K562 (cell line): Measurements from ENCODE around the gene NEDD4L. TPM values are rescaled to one million over a fixed set of nuclear protein-coding genes. Genes with fewer than 3 reads are reported as not detected.

Experiments used
- ATAC-seq: fragments of 200-7000 bp; cut with Tn5 transposase; 3 replicates; pipeline ENCODE4 v1.9.1; 2020; ENCODE audit warnings: moderate library complexity
- BruUV-seq: library from RNA; stranded (reverse); fragments of 400-500 nt; replicated peaks from 2 replicates; lab custom pipeline; 2021; lab: Mats Ljungman, UMichigan
- CTCF ChIA-PET: fragments of 300-600 bp; formaldehyde crosslinking; extraction: SDS; loops from one replicate; lab custom pipeline; 2021; ENCODE audit warnings: low intra/inter-chr PET ratio; lab: Yijun Ruan, JAX
- POLR2A ChIA-PET: fragments of 300-600, 350-650 bp; sonication (Branson Sonifier 250); formaldehyde crosslinking; extraction: SDS; loops from one replicate; lab custom pipeline; 2021; ENCODE audit warnings: antibody characterized with exemption, inconsistent platforms; lab: Yijun Ruan, JAX
- DNase-seq, 4 experiments: peaks; one replicate each; pipeline versions ENCODE4 v3.0.0 to v3.0.0-alpha.2; 2011 to 2018; ENCODE audit warnings: low spot score in 3 of 4, mixed read lengths in 3 of 4; ENCODE audit errors: extremely low read depth in 1 of 4
- FAIRE-seq: peaks from 2 replicates; lab custom pipeline; 2011; peaks lifted over from hg19 to GRCh38; lab: Jason Lieb, UNC
- H2AFZ ChIP-seq: 2 replicates; pipeline ENCODE4 v1.6.0; 2011; ENCODE audit warnings: low read depth, low read length, control low read depth, inconsistent platforms
- H3K27ac ChIP-seq: fragments of 200-600 bp; 3 replicates; pipeline ENCODE4 v1.8.0; 2011; ENCODE audit warnings: low read depth, mild to moderate bottlenecking, control low read depth, inconsistent platforms, low read length, moderate library complexity, mixed read lengths; ENCODE audit errors: extremely low read depth
- H3K27me3 ChIP-seq, 2 experiments: fragments of 300-600 bp in 1 of 2; 2 replicates in 1 of 2; 3 replicates in 1 of 2; pipeline versions ENCODE4 v1.6.0 to v1.8.0; 2011; ENCODE audit warnings: inconsistent platforms in 2 of 2, low read length in 2 of 2, mild to moderate bottlenecking in 1 of 2, mixed read lengths in 1 of 2, moderate library complexity in 1 of 2; ENCODE audit not compliant: control insufficient read depth in 2 of 2, insufficient read depth in 2 of 2
- H3K36me3 ChIP-seq: fragments of 300-600 bp; 3 replicates; pipeline ENCODE4 v1.8.0; 2011; ENCODE audit warnings: mild to moderate bottlenecking, low read length, inconsistent platforms; ENCODE audit not compliant: control insufficient read depth, insufficient read depth
- H3K4me1 ChIP-seq, 2 experiments: fragments of 200-600 bp in 1 of 2; replicated peaks in 1 of 2; 2 replicates in 1 of 2; 3 replicates in 1 of 2; pipeline versions ENCODE4 v1.5.1 to v1.8.0; 2011; ENCODE audit warnings: inconsistent platforms in 2 of 2, low read length in 2 of 2, mild to moderate bottlenecking in 1 of 2, mixed read lengths in 1 of 2, moderate library complexity in 1 of 2; ENCODE audit not compliant: control insufficient read depth in 2 of 2, insufficient read depth in 2 of 2
- H3K4me2 ChIP-seq: 2 replicates; pipeline ENCODE4 v1.6.1; 2011; ENCODE audit warnings: low read length, control low read depth, inconsistent platforms, mixed read lengths; ENCODE audit not compliant: insufficient read depth
- H3K4me3 ChIP-seq: fragments of 200-600 bp; sonication (generic), shearing (Covaris generic); 2 replicates; pipeline ENCODE4 v1.5.1; 2016; ENCODE audit warnings: control low read depth, inconsistent platforms
- H3K79me2 ChIP-seq: fragments of 200-600 bp; 3 replicates; pipeline ENCODE4 v1.8.0; 2011; ENCODE audit warnings: low read length, inconsistent platforms; ENCODE audit not compliant: control insufficient read depth, insufficient read depth
- H3K9ac ChIP-seq, 2 experiments: 2 replicates each; pipeline versions ENCODE4 v1.6.0 to v1.6.1; 2011; ENCODE audit warnings: low read depth in 2 of 2, low read length in 2 of 2, control low read depth in 1 of 2, inconsistent platforms in 1 of 2, mild to moderate bottlenecking in 1 of 2, mixed read lengths in 1 of 2; ENCODE audit not compliant: insufficient read depth in 1 of 2
- H3K9me1 ChIP-seq: one replicate; pipeline ENCODE4 v1.6.0; 2011; ENCODE audit warnings: inconsistent platforms, mild to moderate bottlenecking, low read length, moderate library complexity; ENCODE audit not compliant: control insufficient read depth, insufficient read depth
- H3K9me3 ChIP-seq: replicated peaks from 2 replicates; pipeline ENCODE4 v1.5.1; 2011; ENCODE audit warnings: low read depth, low read length, inconsistent platforms; ENCODE audit not compliant: control insufficient read depth, insufficient read depth
- H4K20me1 ChIP-seq: replicated peaks from 2 replicates; pipeline ENCODE4 v1.6.1; 2011; ENCODE audit warnings: low read length, inconsistent platforms, mixed read lengths; ENCODE audit not compliant: control insufficient read depth, insufficient read depth
- BRCA1 ChIP-seq, 2 experiments: fragments of 450-650 bp in 1 of 2; sonication (generic) in 1 of 2; formaldehyde crosslinking in 1 of 2; IDR thresholded peaks; 2 replicates each; pipeline versions ENCODE4 v1.5.0 to v1.6.1; 2017 to 2020; ENCODE audit warnings: mild to moderate bottlenecking in 1 of 2, missing genetic modification reagents in 1 of 2
- E2F3 ChIP-seq: fragments of 250-450 bp; sonication (Bioruptor Pico); IDR thresholded peaks from 2 replicates; pipeline ENCODE4 v1.4.0; 2020; ENCODE audit warnings: mild to moderate bottlenecking
- ETV1 ChIP-seq: fragments of 450-650 bp; conservative IDR thresholded peaks from 2 replicates; pipeline ENCODE4 v1.6.1; 2016; ENCODE audit warnings: missing genetic modification characterization, control low read depth, low read depth, missing compliant biosample characterization
- FOXA1 ChIP-seq: fragments of 450-650 bp; IDR thresholded peaks from 2 replicates; pipeline ENCODE4 v1.6.1; 2016; ENCODE audit warnings: mild to moderate bottlenecking, borderline replicate concordance
- ZNF184 ChIP-seq: sonication (generic); formaldehyde crosslinking; IDR thresholded peaks from 2 replicates; pipeline ENCODE4 v1.5.0; 2020; ENCODE audit warnings: missing genetic modification reagents
- ZNF785 ChIP-seq: fragments of 250-450 bp; sonication (Bioruptor Pico); IDR thresholded peaks from 2 replicates; pipeline ENCODE4 v1.4.0; 2020; ENCODE audit warnings: mild to moderate bottlenecking
- WGBS: fragments of 100-300 bp; shearing (Covaris generic); methylation state at CpG from one replicate; pipeline ENCODE4 v1.1.6; 2016; ENCODE audit warnings: low coverage, mixed read lengths; ENCODE audit not compliant: insufficient coverage; ENCODE audit errors: missing lambda C conversion rate; 5-methylcytosine and 5-hydroxymethylcytosine counted together
- in situ Hi-C: fragments of 300-500 bp; cut with MboI; formaldehyde crosslinking; loops from 4 replicates; pipeline ENCODE4 v1.15.0; 2018; ENCODE audit warnings: inconsistent platforms, mixed read lengths
- intact Hi-C: fragments of 100-400 bp; cut with micrococcal nuclease; formaldehyde crosslinking; loops from 2 replicates; pipeline ENCODE4 v1.14.2; 2022
- polyA plus RNA-seq, 8 experiments: library from polyadenylated mRNA; depleted of rRNA in 4 of 8; stranded (reverse) in 5 of 8; unstranded in 3 of 8; fragments of >200 nt; fragmentation: Nextera tagmentation in 2 of 8; fragmentation: Illumina TruSeq in 1 of 8; extraction: Ambion mirVana in 2 of 8; extraction: Trizol in 1 of 8; gene quantifications; 2 replicates each; pipeline versions ENCODE4 v1.2.1 to v1.2.3, GENCODE V29; 2011 to 2014; ENCODE audit warnings: inconsistent platforms in 1 of 8, missing spikeins in 1 of 8
- total RNA-seq, 7 experiments: library from RNA; depleted of rRNA in 6 of 7; stranded (reverse); fragments of >200 nt in 6 of 7; fragmentation: Illumina TruSeq in 2 of 7; extraction: Trizol in 2 of 7; gene quantifications; 2 replicates each; pipeline versions ENCODE4 v1.2.1 to v1.2.3, GENCODE V29; 2011 to 2021; ENCODE audit warnings: low replicate concordance in 1 of 7
- TF ChIP-seq, protein P1 (sequence below): fragments of 250-450 bp; sonication (Bioruptor Pico); IDR thresholded peaks from 2 replicates; pipeline ENCODE4 v1.4.0; 2020; ENCODE audit warnings: mild to moderate bottlenecking, moderate library complexity

Gene NEDD4L
- total and polyA plus RNA-seq, 9 of the 15 experiments (the other 6 are each of a cell fraction or from before 2014, with no cell fraction given): 8.1 to 33.4 (median 19.9) TPM

DNA sequence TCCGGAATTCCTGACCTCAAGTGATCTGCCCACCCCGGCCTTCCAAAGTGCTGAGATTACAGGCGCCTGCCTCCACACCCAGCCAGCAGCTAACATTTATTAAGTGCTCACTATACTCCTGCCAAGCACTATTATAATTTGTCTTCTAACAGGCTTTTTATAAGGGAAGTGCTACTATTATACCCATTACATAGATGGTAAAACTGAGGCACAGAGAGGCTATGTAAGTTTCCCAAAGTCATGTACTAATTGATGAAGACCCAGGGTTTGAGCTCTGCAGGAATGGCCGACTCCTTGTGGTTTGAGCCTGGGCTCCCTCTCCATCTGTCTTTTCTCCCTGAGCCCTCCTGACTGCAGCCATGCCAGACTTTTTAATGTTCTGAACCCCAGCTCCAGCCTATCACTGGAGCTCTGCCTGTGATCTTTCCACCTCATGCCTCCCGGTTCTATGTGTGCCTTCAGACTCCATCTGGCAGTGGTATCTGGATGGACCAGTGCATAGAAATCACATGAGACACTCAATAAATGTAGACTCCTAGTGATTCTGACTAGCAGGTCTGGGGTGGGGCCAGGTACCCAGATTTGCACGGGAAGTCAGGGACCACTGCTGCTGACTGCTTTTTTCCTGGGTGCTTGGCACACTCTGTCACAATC is 197.1 kb downstream of the NEDD4L start (continued):
- TF ChIP-seq, protein P1, sequence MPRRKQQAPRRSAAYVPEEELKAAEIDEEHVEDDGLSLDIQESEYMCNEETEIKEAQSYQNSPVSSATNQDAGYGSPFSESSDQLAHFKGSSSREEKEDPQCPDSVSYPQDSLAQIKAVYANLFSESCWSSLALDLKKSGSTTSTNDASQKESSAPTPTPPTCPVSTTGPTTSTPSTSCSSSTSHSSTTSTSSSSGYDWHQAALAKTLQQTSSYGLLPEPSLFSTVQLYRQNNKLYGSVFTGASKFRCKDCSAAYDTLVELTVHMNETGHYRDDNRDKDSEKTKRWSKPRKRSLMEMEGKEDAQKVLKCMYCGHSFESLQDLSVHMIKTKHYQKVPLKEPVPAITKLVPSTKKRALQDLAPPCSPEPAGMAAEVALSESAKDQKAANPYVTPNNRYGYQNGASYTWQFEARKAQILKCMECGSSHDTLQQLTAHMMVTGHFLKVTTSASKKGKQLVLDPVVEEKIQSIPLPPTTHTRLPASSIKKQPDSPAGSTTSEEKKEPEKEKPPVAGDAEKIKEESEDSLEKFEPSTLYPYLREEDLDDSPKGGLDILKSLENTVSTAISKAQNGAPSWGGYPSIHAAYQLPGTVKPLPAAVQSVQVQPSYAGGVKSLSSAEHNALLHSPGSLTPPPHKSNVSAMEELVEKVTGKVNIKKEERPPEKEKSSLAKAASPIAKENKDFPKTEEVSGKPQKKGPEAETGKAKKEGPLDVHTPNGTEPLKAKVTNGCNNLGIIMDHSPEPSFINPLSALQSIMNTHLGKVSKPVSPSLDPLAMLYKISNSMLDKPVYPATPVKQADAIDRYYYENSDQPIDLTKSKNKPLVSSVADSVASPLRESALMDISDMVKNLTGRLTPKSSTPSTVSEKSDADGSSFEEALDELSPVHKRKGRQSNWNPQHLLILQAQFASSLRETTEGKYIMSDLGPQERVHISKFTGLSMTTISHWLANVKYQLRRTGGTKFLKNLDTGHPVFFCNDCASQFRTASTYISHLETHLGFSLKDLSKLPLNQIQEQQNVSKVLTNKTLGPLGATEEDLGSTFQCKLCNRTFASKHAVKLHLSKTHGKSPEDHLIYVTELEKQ (CRISPR knock-in tag): no peak
- TF ChIP-seq ZNF785 (CRISPR knock-in tag) (no peak), ETV1 (tag) (no peak), ZNF184 (CRISPR knock-in tag) (no peak), BRCA1 (IDR thresholded peaks at IDR 0.05) (no peak), BRCA1 (CRISPR knock-in tag; IDR thresholded peaks at IDR 0.05) (no peak)

DNA sequence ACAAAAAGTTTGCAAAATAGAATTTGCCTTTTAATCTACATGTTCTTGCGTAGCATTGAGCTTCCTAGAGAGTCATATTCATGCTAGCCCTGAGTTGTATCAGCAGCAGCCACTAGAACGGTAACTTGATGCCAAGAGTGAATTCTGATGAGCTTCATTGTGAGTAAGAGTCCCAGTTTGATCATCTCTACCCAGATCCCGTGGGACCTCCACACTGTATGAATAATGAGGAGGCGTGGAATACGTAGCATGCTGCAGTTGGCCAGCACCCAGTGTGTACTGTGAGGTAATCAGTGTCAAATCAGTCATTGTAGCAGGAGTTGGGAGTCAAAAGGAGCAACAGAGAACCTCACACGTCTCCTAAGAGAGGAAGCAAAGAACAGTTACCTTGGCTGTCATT is 197.9 kb downstream of the NEDD4L start:
- FAIRE-seq (no peak), ATAC-seq (peak; percentile 73), DNase-seq (no peak)
- in situ Hi-C loops: no loop called here
- BruUV-seq: no TSS peak
- ChIA-PET POLR2A (no interaction called here), CTCF (no interaction called here)
- H3K4me2 ChIP-seq: no peak overlapping the region
- H3K27ac ChIP-seq: no peak overlapping the region
- intact Hi-C loops: no loop called here
- H3K4me3 ChIP-seq: no peak overlapping the region
- no peak overlapping the region for H2AFZ ChIP-seq
- no peaks in the 10 kb centered on the region for H3K36me3 ChIP-seq
- H3K9me3 ChIP-seq: no peaks in the 10 kb centered on the region
- H3K9me1 ChIP-seq: no peaks in the 10 kb centered on the region
- no peak overlapping the region; a peak in 1 of 4 replicates for H3K9ac ChIP-seq
- H3K4me1 ChIP-seq: no peaks in the 10 kb centered on the region; a peak in 2 of 5 replicates
- no peaks in the 10 kb centered on the region; the same call in none of the 2 replicates for H4K20me1 ChIP-seq
- no peaks in the 10 kb centered on the region for H3K27me3 ChIP-seq
- TF ChIP-seq E2F3 (CRISPR knock-in tag) (no peak), FOXA1 (no peak)
- TF ChIP-seq, all 486 proteins: peak for 0
- H3K79me2 ChIP-seq: no peaks in the 10 kb centered on the region
- 36% methylated on average over 6 of the region's 6 CpGs for WGBS
